Kidney (tissue), 14 donors: ENCODE data around the gene ACP6. TPM values are rescaled to one million over a fixed set of nuclear protein-coding genes. Genes with fewer than 3 reads are reported as not detected.

Source experiments
- DNase-seq, 5 donors: peaks; one replicate each; pipeline ENCODE4 v3.0.0-alpha.2; 2013 to 2020
- FAIRE-seq: peaks from 2 replicates; lab custom pipeline; 2012; peaks lifted over from hg19 to GRCh38; lab: Jason Lieb, UNC
- H3K27ac ChIP-seq, 2 donors: one replicate each; pipeline ENCODE4 v1.7.0; 2013; ENCODE audit warnings: low read depth in 2 of 2, low read length in 2 of 2, inconsistent platforms in 1 of 2
- H3K27me3 ChIP-seq: one replicate; pipeline ENCODE4 v1.7.1; 2013; ENCODE audit warnings: low read length, inconsistent platforms; ENCODE audit not compliant: control insufficient read depth, insufficient read depth
- H3K36me3 ChIP-seq, 3 donors: one replicate each; pipeline versions ENCODE4 v1.7.0 to v1.7.1; 2013; ENCODE audit warnings: low read length in 3 of 3, control low read depth in 1 of 3, inconsistent platforms in 1 of 3; ENCODE audit not compliant: insufficient read depth in 3 of 3, control insufficient read depth in 2 of 3
- H3K4me1 ChIP-seq, 3 donors: one replicate each; pipeline versions ENCODE4 v1.7.0 to v1.7.1; 2013; ENCODE audit warnings: low read length in 3 of 3, inconsistent platforms in 1 of 3, low read depth in 1 of 3; ENCODE audit not compliant: control insufficient read depth in 2 of 3, insufficient read depth in 2 of 3
- H3K4me3 ChIP-seq, 3 donors: one replicate each; pipeline versions ENCODE4 v1.7.0 to v1.8.1; 2013; ENCODE audit warnings: low read length in 3 of 3, control low read depth in 1 of 3, inconsistent platforms in 1 of 3
- H3K9ac ChIP-seq, 3 donors: one replicate each; pipeline versions ENCODE4 v1.7.0 to v1.7.1; 2013; ENCODE audit warnings: low read length in 3 of 3, control low read depth in 1 of 3, inconsistent platforms in 1 of 3
- H3K9me3 ChIP-seq, 3 donors: one replicate each; pipeline versions ENCODE4 v1.7.0 to v1.7.1; 2013; ENCODE audit warnings: low read length in 3 of 3, control low read depth in 1 of 3, inconsistent platforms in 1 of 3; ENCODE audit not compliant: control insufficient read depth in 2 of 3, insufficient read depth in 1 of 3
- intact Hi-C: fragments of 100-400 bp; cut with DNase I; formaldehyde crosslinking; loops from one replicate; pipeline ENCODE4 v1.11.1; 2022
- polyA plus RNA-seq: library from polyadenylated mRNA; stranded (reverse); fragments of 350-450 nt; fragmentation: Illumina TruSeq; extraction: RNeasy Lipid Tissue Mini Kit (QIAGEN cat#74804); gene quantifications from one replicate; pipeline ENCODE4 v1.2.3, GENCODE V29; 2014; ENCODE audit warnings: low read depth, low replicate concordance; ENCODE audit not compliant: insufficient read depth
- total RNA-seq: library from RNA; stranded (reverse); fragmentation: NEBNext Ultra II Directional; extraction: Animal tissue kit (Norgen Biotek cat#: 25700); gene quantifications from one replicate; pipeline ENCODE4 v1.2.1, GENCODE V29; 2021
- TF ChIP-seq, protein P1 (sequence below): IDR thresholded peaks from 3 replicates; pipeline ENCODE4 v1.5.1; 2012; ENCODE audit warnings: mild to moderate bottlenecking, moderate library complexity, borderline replicate concordance; ENCODE audit not compliant: insufficient read depth; ENCODE audit errors: extremely low read depth
- donor health status: control.
- donor health status: control.
- donor health status: control.
- donor health status: control.
- donor health status: control.
- donor health status: DM: yes; HTN: yes; CAD: no.
- donor health status: Normal renal cell carcinoma (clear cell type).

Gene ACP6
- total and polyA plus RNA-seq, 2 donors from 2014 or later = 37.7 to 43.6 TPM

DNA sequence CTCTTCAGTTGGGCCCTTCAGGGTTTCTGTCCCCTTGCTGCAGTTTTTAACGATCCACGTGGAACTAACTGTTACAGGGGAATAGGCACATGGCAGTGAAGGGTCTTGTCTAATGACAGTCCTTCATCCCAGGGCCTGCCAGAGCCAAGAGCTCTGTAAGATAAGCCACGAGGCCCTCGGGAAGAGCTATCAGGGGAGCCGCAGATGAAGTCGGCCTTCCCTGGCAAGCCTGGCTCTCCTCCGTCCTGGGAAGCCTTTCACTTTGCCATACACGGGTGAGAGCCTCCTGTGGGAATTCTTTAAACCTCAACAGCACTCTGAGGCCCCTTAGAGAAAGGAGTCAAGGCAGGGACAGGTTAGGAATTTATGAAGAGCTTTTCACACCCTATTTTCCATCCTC lies 29.0 kb downstream of the ACP6 start:
- Histone ChIP-seq H3K4me1 (no peaks in the 10 kb centered on the region), H3K27ac (no peak overlapping the region), H3K4me3 (no peak overlapping the region), H3K9ac (no peak overlapping the region), H3K27me3 (no peaks in the 10 kb centered on the region), H3K36me3 (peaks cover 0 to 8% (median 3%) of the 10 kb centered on the region in 3 donors), H3K9me3 (no peaks in the 10 kb centered on the region)
- FAIRE-seq = no peak
- DNase-seq = no peak
- intact Hi-C loops = no loop called here
- TF ChIP-seq, protein P1, sequence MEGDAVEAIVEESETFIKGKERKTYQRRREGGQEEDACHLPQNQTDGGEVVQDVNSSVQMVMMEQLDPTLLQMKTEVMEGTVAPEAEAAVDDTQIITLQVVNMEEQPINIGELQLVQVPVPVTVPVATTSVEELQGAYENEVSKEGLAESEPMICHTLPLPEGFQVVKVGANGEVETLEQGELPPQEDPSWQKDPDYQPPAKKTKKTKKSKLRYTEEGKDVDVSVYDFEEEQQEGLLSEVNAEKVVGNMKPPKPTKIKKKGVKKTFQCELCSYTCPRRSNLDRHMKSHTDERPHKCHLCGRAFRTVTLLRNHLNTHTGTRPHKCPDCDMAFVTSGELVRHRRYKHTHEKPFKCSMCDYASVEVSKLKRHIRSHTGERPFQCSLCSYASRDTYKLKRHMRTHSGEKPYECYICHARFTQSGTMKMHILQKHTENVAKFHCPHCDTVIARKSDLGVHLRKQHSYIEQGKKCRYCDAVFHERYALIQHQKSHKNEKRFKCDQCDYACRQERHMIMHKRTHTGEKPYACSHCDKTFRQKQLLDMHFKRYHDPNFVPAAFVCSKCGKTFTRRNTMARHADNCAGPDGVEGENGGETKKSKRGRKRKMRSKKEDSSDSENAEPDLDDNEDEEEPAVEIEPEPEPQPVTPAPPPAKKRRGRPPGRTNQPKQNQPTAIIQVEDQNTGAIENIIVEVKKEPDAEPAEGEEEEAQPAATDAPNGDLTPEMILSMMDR = no peak

GRCh38 chr1:147640553-147641165 lies 29.7 kb downstream of the ACP6 start:
- Histone ChIP-seq H3K9ac (no peak overlapping the region), H3K27ac (no peak overlapping the region), H3K4me3 (no peak overlapping the region), H3K4me1 (no peaks in the 10 kb centered on the region), H3K27me3 (no peaks in the 10 kb centered on the region), H3K36me3 (peaks cover 0 to 8% (median 3%) of the 10 kb centered on the region in 3 donors), H3K9me3 (no peaks in the 10 kb centered on the region)
- TF ChIP-seq, protein P1 = peak; percentile 73
- DNase-seq = peak; percentile 77 to 86 (median 82)
- intact Hi-C loops = no loop called here
- no peak for FAIRE-seq

GRCh38 chr1:147636314-147636713 lies 34.0 kb downstream of the ACP6 start:
- no peaks in the 10 kb centered on the region for H3K4me1 ChIP-seq
- H3K4me3 ChIP-seq = no peak overlapping the region
- intact Hi-C loops = no loop called here
- no peak overlapping the region for H3K9ac ChIP-seq
- no peaks in the 10 kb centered on the region for H3K36me3 ChIP-seq
- DNase-seq (no peak), FAIRE-seq (no peak)
- no peak overlapping the region for H3K27ac ChIP-seq
- H3K27me3 ChIP-seq = no peaks in the 10 kb centered on the region
- TF ChIP-seq, protein P1 = no peak
- H3K9me3 ChIP-seq = no peaks in the 10 kb centered on the region

DNA sequence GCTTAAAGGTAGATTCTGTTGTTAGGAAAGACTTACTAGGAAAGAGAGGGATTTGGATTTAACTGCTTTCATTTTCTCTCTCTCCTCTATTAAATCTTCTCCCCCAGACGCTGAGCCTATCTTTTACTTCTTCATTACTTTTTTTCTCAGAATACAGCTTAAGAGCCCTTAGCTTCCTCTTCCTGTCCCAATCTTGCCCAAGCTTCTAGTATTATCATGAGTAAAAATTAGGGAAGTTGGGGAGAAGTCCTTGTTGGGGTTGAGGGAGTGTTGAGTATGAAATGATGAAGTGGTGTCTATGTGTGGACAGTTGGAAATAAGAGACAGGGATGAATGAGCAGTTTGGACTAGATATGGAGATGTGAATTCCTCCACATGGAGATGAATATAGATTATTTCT lies 35.0 kb downstream of the ACP6 start:
- Histone ChIP-seq H3K27me3 (no peaks in the 10 kb centered on the region), H3K4me1 (no peaks in the 10 kb centered on the region), H3K36me3 (no peaks in the 10 kb centered on the region), H3K9ac (no peak overlapping the region), H3K4me3 (no peak overlapping the region), H3K27ac (no peak overlapping the region), H3K9me3 (no peaks in the 10 kb centered on the region)
- intact Hi-C loops = no loop called here
- DNase-seq (no peak), FAIRE-seq (no peak)
- TF ChIP-seq, protein P1 = no peak
